CD4-positive, alpha-beta T cell treated with Interleukin-6 at 100 ng/mL for 8 hours (primary cell): ENCODE results near the gene SHISAL1.

Source experiments
- DNase-seq: peaks from one replicate; pipeline ENCODE4 v3.0.0-alpha.2; 2020; ENCODE audit warnings: mixed read lengths, low spot score

The SHISAL1 gene

GRCh38 chr22:44301039-44301438, 11.7 kb downstream of the SHISAL1 start:
- DNase-seq, result no peak

- DNase-seq, result no peak
Observed at GRCh38 chr22:44299124-44299523, 13.6 kb downstream of the SHISAL1 start.

GRCh38 chr22:44298406-44299091, 14.2 kb downstream of the SHISAL1 start:
- DNase-seq, result no peak

- no peak for DNase-seq
Observed at GRCh38 chr22:44297470-44298061, 15.2 kb downstream of the SHISAL1 start.

GRCh38 chr22:44295406-44295805, 17.3 kb downstream of the SHISAL1 start:
- DNase-seq, result no peak

GRCh38 chr22:44293876-44294275, 18.9 kb downstream of the SHISAL1 start:
- no peak for DNase-seq

GRCh38 chr22:44293034-44293433, 19.7 kb downstream of the SHISAL1 start:
- no peak for DNase-seq

GRCh38 chr22:44292521-44292920, 20.2 kb downstream of the SHISAL1 start:
- DNase-seq, result no peak

GRCh38 chr22:44291674-44292360, 20.9 kb downstream of the SHISAL1 start:
- no peak for DNase-seq

- no peak for DNase-seq
Observed at GRCh38 chr22:44291265-44291664, 21.5 kb downstream of the SHISAL1 start.

- no peak for DNase-seq
Observed at GRCh38 chr22:44289414-44290171, 23.2 kb downstream of the SHISAL1 start.

GRCh38 chr22:44288913-44289312, 23.8 kb downstream of the SHISAL1 start:
- DNase-seq, result no peak

GRCh38 chr22:44287741-44288140, 25.0 kb downstream of the SHISAL1 start:
- no peak for DNase-seq

GRCh38 chr22:44287121-44287693, 25.5 kb downstream of the SHISAL1 start:
- no peak for DNase-seq

- no peak for DNase-seq
Observed at GRCh38 chr22:44286646-44287045, 26.1 kb downstream of the SHISAL1 start.

- DNase-seq, result no peak
Observed at GRCh38 chr22:44284711-44285110, 28.0 kb downstream of the SHISAL1 start.

- no peak for DNase-seq
Observed at GRCh38 chr22:44281768-44282637, 30.7 kb downstream of the SHISAL1 start.

GRCh38 chr22:44280665-44281188, 32.0 kb downstream of the SHISAL1 start:
- no peak for DNase-seq

GRCh38 chr22:44279069-44279360, 33.7 kb downstream of the SHISAL1 start:
- DNase-seq, result no peak

GRCh38 chr22:44278243-44279068, 34.3 kb downstream of the SHISAL1 start:
- DNase-seq, result no peak
